Adrenal gland (tissue), 5 donors: Measurements from ENCODE around the gene CLSTN3.

Experiments
- CTCF ChIP-seq, 6 experiments: fragments of 450-650 bp in 4 of 6; fragments of 200-600 bp in 2 of 6; sonication (generic) in 1 of 6; IDR thresholded peaks; 1 replicate in 5 of 6; 2 replicates in 1 of 6; pipeline versions ENCODE4 v1.5.1 to v1.8.0; 2016 to 2021; ENCODE audit warnings: antibody characterized with exemption in 6 of 6, mild to moderate bottlenecking in 2 of 6, moderate library complexity in 1 of 6
- POLR2A ChIP-seq, 2 donors: fragments of 450-650 bp; IDR thresholded peaks; one replicate each; pipeline ENCODE4 v1.6.1; 2017; ENCODE audit warnings: antibody characterized with exemption in 2 of 2, mild to moderate bottlenecking in 2 of 2, moderate library complexity in 1 of 2
- donor health status: DM: no; HTN: no; CAD: no.

DNA sequence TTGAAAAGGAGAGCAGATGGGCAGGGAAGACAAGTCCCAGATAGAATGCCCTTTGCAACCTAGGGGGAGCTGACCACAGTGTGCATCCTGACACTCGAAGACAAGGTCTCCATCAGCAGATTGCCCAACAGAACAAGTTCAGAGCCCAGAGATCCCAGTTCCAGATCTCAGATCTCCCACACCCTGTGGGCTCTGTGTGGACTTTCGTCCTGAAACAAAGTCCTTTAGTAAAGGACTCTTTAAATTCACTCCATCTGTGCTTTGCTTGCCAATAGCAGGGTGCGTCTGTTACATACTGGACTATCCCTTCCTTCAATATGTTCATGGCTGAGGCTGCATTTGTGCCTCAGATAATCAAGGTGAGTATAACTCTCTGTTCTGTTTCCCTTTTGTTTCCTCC lies 12.5 kb upstream of the CLSTN3 start:
- TF ChIP-seq POLR2A (IDR thresholded peaks at IDR 0.05) = no peak
- no peak for TF ChIP-seq CTCF (IDR thresholded peaks at IDR 0.05)
